Fibroblast of villous mesenchyme (primary cell): Measurements from ENCODE around the gene ZNF19. TPM values are rescaled to one million over a fixed set of nuclear protein-coding genes. Genes with fewer than 3 reads are reported as not detected.

ENCODE experiments used
- DNase-seq: peaks from one replicate; pipeline ENCODE4 v3.0.0-alpha.2; 2010; ENCODE audit warnings: low read depth
- H3K4me3 ChIP-seq: 2 replicates; pipeline ENCODE4 v1.5.1; 2011; ENCODE audit warnings: low read depth, mild to moderate bottlenecking, low read length
- CTCF ChIP-seq: IDR thresholded peaks from 2 replicates; pipeline ENCODE4 v1.5.1; 2012; ENCODE audit warnings: low read depth, mild to moderate bottlenecking, low read length; ENCODE audit not compliant: insufficient read depth
- total RNA-seq: library from RNA; depleted of rRNA; stranded (reverse); fragments of >200 nt; gene quantifications from 2 replicates; pipeline ENCODE4 v1.2.3, GENCODE V29; 2012

ZNF19 gene
- total RNA-seq, 1 donor, result 2.2 TPM

- no peak overlapping the region for H3K4me3 ChIP-seq
- no peak for TF ChIP-seq CTCF
- DNase-seq, result no peak
Measured at GRCh38 chr16:71456801-71457200, 32.3 kb downstream of the ZNF19 start.

GRCh38 chr16:71453036-71453435 is 36.1 kb downstream of the ZNF19 start:
- peak; percentile 74 for DNase-seq
- H3K4me3 ChIP-seq, result no peak overlapping the region
- no peak for TF ChIP-seq CTCF

- no peak for DNase-seq
- TF ChIP-seq CTCF, result no peak
- H3K4me3 ChIP-seq, result no peak overlapping the region
Measured at GRCh38 chr16:71449020-71449419, 40.1 kb downstream of the ZNF19 start.

- no peak for TF ChIP-seq CTCF
- no peak overlapping the region for H3K4me3 ChIP-seq
- no peak for DNase-seq
Measured at GRCh38 chr16:71448274-71448866, 40.8 kb downstream of the ZNF19 start.

- TF ChIP-seq CTCF, result no peak
- no peak for DNase-seq
- H3K4me3 ChIP-seq, result no peak overlapping the region
Measured at GRCh38 chr16:71443714-71444113, 45.4 kb downstream of the ZNF19 start.

GRCh38 chr16:71442051-71442440 is 47.1 kb downstream of the ZNF19 start, which contains the start of gene TLE7:
Gene TLE7 (minus strand): TSS chr16:71442054. CDS start chr16:71433324, 8,730 bp downstream.
- no peak within 1 kb of the TSS for H3K4me3 ChIP-seq
- no peak for DNase-seq
- no peak for TF ChIP-seq CTCF
